ENCODE measurements around the gene RTP4.

The RTP4 gene

GRCh38 chr3:187321766-187322165 lies 46.4 kb upstream of the RTP4 start:
- H3K36me3 ChIP-seq (replicated peaks; ENCODE audit: insufficient read depth, low read length), result no peaks in the 10 kb centered on the region
- no peak overlapping the region for H3K9ac ChIP-seq (ENCODE audit: low read length)
- H3F3A ChIP-seq (ENCODE audit: insufficient read depth, low read length), result no peaks in the 10 kb centered on the region
- H3K4me3 ChIP-seq (ENCODE audit: low read length), result no peak overlapping the region
- no peak overlapping the region for H3K4me2 ChIP-seq (ENCODE audit: low read depth, low read length)
- peaks cover 4% of the 10 kb centered on the region for H3K4me1 ChIP-seq (ENCODE audit: low read length)
- H3K27me3 ChIP-seq (replicated peaks; ENCODE audit: insufficient read depth, low read length), result no peaks in the 10 kb centered on the region
- no peaks in the 10 kb centered on the region for H3K9me2 ChIP-seq (replicated peaks; ENCODE audit: insufficient read depth, low read length)
- no peaks in the 10 kb centered on the region for H4K20me1 ChIP-seq (ENCODE audit: insufficient read depth, low read length)
- H3K27ac ChIP-seq (ENCODE audit: low read length), result no peak overlapping the region
- H3K9me3 ChIP-seq (replicated peaks; ENCODE audit: insufficient read depth, low read length), result no peaks in the 10 kb centered on the region
- H2AFZ ChIP-seq (ENCODE audit: low read length), result no peak overlapping the region
- DNase-seq, result no peak
- H3K79me2 ChIP-seq (ENCODE audit: low read length), result no peaks in the 10 kb centered on the region
- TF ChIP-seq CTCF (IDR thresholded peaks at IDR 0.05; ENCODE audit: low read length) (no peak), EZH2phosphoT487 (IDR thresholded peaks at IDR 0.05; ENCODE audit: low read length) (no peak)

- Histone ChIP-seq H3K27ac (ENCODE audit: low read length) (no peak overlapping the region), H3K4me3 (ENCODE audit: low read length) (no peak overlapping the region), H3K9ac (ENCODE audit: low read length) (no peak overlapping the region), H4K20me1 (ENCODE audit: insufficient read depth, low read length) (no peaks in the 10 kb centered on the region), H2AFZ (ENCODE audit: low read length) (no peak overlapping the region), H3K4me2 (ENCODE audit: low read depth, low read length) (no peak overlapping the region), H3K27me3 (replicated peaks; ENCODE audit: insufficient read depth, low read length) (no peaks in the 10 kb centered on the region), H3K4me1 (ENCODE audit: low read length) (peaks cover 4% of the 10 kb centered on the region), H3F3A (ENCODE audit: insufficient read depth, low read length) (no peaks in the 10 kb centered on the region), H3K36me3 (replicated peaks; ENCODE audit: insufficient read depth, low read length) (no peaks in the 10 kb centered on the region), H3K9me2 (replicated peaks; ENCODE audit: insufficient read depth, low read length) (no peaks in the 10 kb centered on the region), H3K9me3 (replicated peaks; ENCODE audit: insufficient read depth, low read length) (no peaks in the 10 kb centered on the region), H3K79me2 (ENCODE audit: low read length) (no peaks in the 10 kb centered on the region)
- TF ChIP-seq CTCF (IDR thresholded peaks at IDR 0.05; ENCODE audit: low read length) (no peak), EZH2phosphoT487 (IDR thresholded peaks at IDR 0.05; ENCODE audit: low read length) (no peak), EZH2 (optimal IDR thresholded peaks at IDR 0.05; ENCODE audit: low read depth, low read length) (no peak)
- no peak for DNase-seq
Observed at GRCh38 chr3:187322291-187322690, 45.9 kb upstream of the RTP4 start.

DNA sequence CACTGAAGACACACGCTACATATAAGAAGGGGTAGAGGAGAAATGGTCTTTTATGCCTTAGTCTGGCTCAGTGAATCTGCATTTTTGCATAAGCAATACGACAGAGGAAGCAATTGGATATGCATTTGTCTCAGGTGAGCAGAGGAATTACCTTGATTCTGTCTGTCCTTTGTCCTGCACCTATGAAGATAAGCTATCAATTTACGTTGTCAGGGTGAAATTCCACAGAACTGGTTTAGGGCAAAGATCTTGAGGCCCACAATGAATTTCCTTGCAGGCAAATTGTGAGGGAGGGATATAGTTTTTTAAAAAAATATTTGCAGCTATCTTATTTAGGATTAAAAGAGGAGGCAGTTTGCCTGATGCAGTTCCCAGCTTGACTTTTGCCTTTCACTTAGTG lies 45.1 kb upstream of the RTP4 start:
- no peak overlapping the region for H3K4me2 ChIP-seq (ENCODE audit: low read depth, low read length)

More for the DNA sequence above, 45.1 kb upstream of the RTP4 start:
- no peak overlapping the region for H3K27ac ChIP-seq (ENCODE audit: low read length)
- no peaks in the 10 kb centered on the region for H3K27me3 ChIP-seq (replicated peaks; ENCODE audit: insufficient read depth, low read length)
- no peak overlapping the region for H2AFZ ChIP-seq (ENCODE audit: low read length)
- H3K36me3 ChIP-seq (replicated peaks; ENCODE audit: insufficient read depth, low read length), result no peaks in the 10 kb centered on the region
- H3K9me3 ChIP-seq (replicated peaks; ENCODE audit: insufficient read depth, low read length), result no peaks in the 10 kb centered on the region
- H3F3A ChIP-seq (ENCODE audit: insufficient read depth, low read length), result no peaks in the 10 kb centered on the region
- H3K4me1 ChIP-seq (ENCODE audit: low read length), result peaks cover 4% of the 10 kb centered on the region
- no peak for DNase-seq
- no peak overlapping the region for H3K4me3 ChIP-seq (ENCODE audit: low read length)
- TF ChIP-seq CTCF (IDR thresholded peaks at IDR 0.05; ENCODE audit: low read length), result no peak
- no peak overlapping the region for H3K9ac ChIP-seq (ENCODE audit: low read length)
- no peaks in the 10 kb centered on the region for H3K79me2 ChIP-seq (ENCODE audit: low read length)
- H3K9me2 ChIP-seq (replicated peaks; ENCODE audit: insufficient read depth, low read length), result no peaks in the 10 kb centered on the region
- H4K20me1 ChIP-seq (ENCODE audit: insufficient read depth, low read length), result no peaks in the 10 kb centered on the region
